Measurements from ENCODE around the gene PNPLA7.

Gene PNPLA7

GRCh38 chr9:137436761-137437600, 113.2 kb downstream of the PNPLA7 start:
- no peak for DNase-seq (ENCODE audit: low read depth in 2 of 2)

GRCh38 chr9:137435980-137436760, 114.0 kb downstream of the PNPLA7 start:
- DNase-seq (ENCODE audit: low read depth in 2 of 2): no peak

- DNase-seq (ENCODE audit: low read depth in 2 of 2): no peak
Measured at GRCh38 chr9:137435381-137435891, 114.8 kb downstream of the PNPLA7 start.

GRCh38 chr9:137434498-137435380, 115.5 kb downstream of the PNPLA7 start:
- no peak for DNase-seq (ENCODE audit: low read depth in 2 of 2)

GRCh38 chr9:137433916-137434431, 116.2 kb downstream of the PNPLA7 start:
- no peak for DNase-seq (ENCODE audit: low read depth in 2 of 2)

- DNase-seq (ENCODE audit: low read depth in 2 of 2): no peak
Measured at GRCh38 chr9:137433349-137433915, 116.8 kb downstream of the PNPLA7 start.

- DNase-seq (ENCODE audit: low read depth in 2 of 2): no peak
Measured at GRCh38 chr9:137432687-137433348, 117.4 kb downstream of the PNPLA7 start.

- no peak for DNase-seq (ENCODE audit: low read depth in 2 of 2)
Measured at GRCh38 chr9:137431416-137431931, 118.7 kb downstream of the PNPLA7 start.

- no peak for DNase-seq (ENCODE audit: low read depth in 2 of 2)
Measured at GRCh38 chr9:137430723-137431415, 119.3 kb downstream of the PNPLA7 start.

- DNase-seq (ENCODE audit: low read depth in 2 of 2): no peak
Measured at GRCh38 chr9:137429974-137430722, 120.1 kb downstream of the PNPLA7 start.

GRCh38 chr9:137429546-137429890, 120.7 kb downstream of the PNPLA7 start:
- no peak for DNase-seq (ENCODE audit: low read depth in 2 of 2)

- no peak for DNase-seq (ENCODE audit: low read depth in 2 of 2)
Measured at GRCh38 chr9:137428841-137429545, 121.2 kb downstream of the PNPLA7 start.

GRCh38 chr9:137428311-137428630, 121.9 kb downstream of the PNPLA7 start:
- no peak for DNase-seq (ENCODE audit: low read depth in 2 of 2)

- no peak for DNase-seq (ENCODE audit: low read depth in 2 of 2)
Measured at GRCh38 chr9:137427454-137428310, 122.5 kb downstream of the PNPLA7 start.

- no peak for DNase-seq (ENCODE audit: low read depth in 2 of 2)
Measured at GRCh38 chr9:137426018-137426681, 124.1 kb downstream of the PNPLA7 start.

GRCh38 chr9:137423514-137424291, 126.5 kb downstream of the PNPLA7 start:
- no peak for DNase-seq (ENCODE audit: low read depth in 2 of 2)
